Activated CD8-positive, alpha-beta T cell treated with anti-CD3 and anti-CD28 coated beads for 36 hours (primary cell): ENCODE measurements around the gene BICD1. TPM values are rescaled to one million over a fixed set of nuclear protein-coding genes. Genes with fewer than 3 reads are reported as not detected.

Experiments
- ATAC-seq: fragments of 200-7000 bp; cut with Tn5 transposase; one replicate; pipeline ENCODE4 v1.10.0; 2021; ENCODE audit warnings: mild to moderate bottlenecking, moderate library complexity
- CTCF ChIA-PET: fragments of 350-600 bp; sonication (Branson Sonifier 250); formaldehyde crosslinking; loops from one replicate; lab custom pipeline; 2021; ENCODE audit warnings: antibody characterized with exemption; lab: Charles Lee
- POLR2A ChIA-PET: fragments of 350-600 bp; sonication (Branson Sonifier 250); formaldehyde crosslinking; loops from one replicate; lab custom pipeline; 2021; ENCODE audit warnings: antibody characterized with exemption; lab: Charles Lee
- DNase-seq: peaks from one replicate; pipeline ENCODE4 v3.0.0-alpha.2; 2020
- H3K27ac Mint-ChIP-seq: one replicate; pipeline ENCODE4 v1.8.0; 2021; ENCODE audit warnings: mild to moderate bottlenecking, mixed read lengths
- H3K27me3 Mint-ChIP-seq: one replicate; pipeline ENCODE4 v1.8.0; 2021; ENCODE audit warnings: mixed read lengths
- H3K36me3 Mint-ChIP-seq: one replicate; pipeline ENCODE4 v1.8.0; 2021; ENCODE audit warnings: low read depth, mixed read lengths
- H3K4me1 Mint-ChIP-seq: one replicate; pipeline ENCODE4 v1.8.0; 2021; ENCODE audit warnings: low read depth, mixed read lengths
- H3K4me3 Mint-ChIP-seq: one replicate; pipeline ENCODE4 v1.8.0; 2021; ENCODE audit warnings: mild to moderate bottlenecking, moderate library complexity, mixed read lengths
- H3K9me3 Mint-ChIP-seq: one replicate; pipeline ENCODE4 v1.8.0; 2021; ENCODE audit warnings: mixed read lengths
- intact Hi-C: fragments of 100-400 bp; cut with micrococcal nuclease; formaldehyde crosslinking; loops from one replicate; pipeline ENCODE4 v1.10.0; 2022
- total RNA-seq, 2 experiments: library from RNA; stranded (reverse); gene quantifications; one replicate each; pipeline ENCODE4 v1.2.3, GENCODE V29; 2021
- TF ChIP-seq, protein P1 (sequence below): fragments of 200-600 bp; IDR thresholded peaks from one replicate; pipeline ENCODE4 v1.8.0; 2022; ENCODE audit warnings: antibody characterized with exemption, mild to moderate bottlenecking

Gene BICD1
- total RNA-seq, 2 experiments from 2014 or later: 12.5 to 13.2 TPM

DNA sequence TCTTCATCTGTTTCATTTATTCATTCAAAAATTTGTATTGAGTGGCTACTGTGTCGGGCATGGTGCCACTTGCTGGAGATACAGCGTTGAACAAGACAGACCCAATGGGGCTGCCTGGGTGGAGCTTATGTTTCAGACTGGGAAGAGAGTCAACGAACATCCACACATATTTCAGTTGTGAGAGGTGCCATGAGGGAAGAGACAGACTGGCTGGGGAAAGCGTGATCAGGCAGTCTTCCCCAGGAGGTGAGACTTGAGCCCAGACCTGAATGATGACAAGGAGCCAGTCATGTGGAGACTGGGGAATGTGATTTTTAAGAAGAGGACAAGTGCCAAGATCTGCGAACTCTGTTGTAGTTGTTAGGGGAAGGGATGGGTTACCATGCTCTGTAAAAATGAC, 12.2 kb downstream of the BICD1 start:
- Mint-ChIP-seq H3K9me3 (no peaks in the 10 kb centered on the region), H3K27me3 (no peaks in the 10 kb centered on the region), H3K4me1 (peaks cover 8% of the 10 kb centered on the region), H3K4me3 (no peak overlapping the region), H3K27ac (no peak overlapping the region), H3K36me3 (peaks cover 3% of the 10 kb centered on the region)
- ATAC-seq: no peak
- no peak for DNase-seq
- CTCF ChIA-PET: no interaction called here
- intact Hi-C loops: no loop called here
- TF ChIP-seq, protein P1, sequence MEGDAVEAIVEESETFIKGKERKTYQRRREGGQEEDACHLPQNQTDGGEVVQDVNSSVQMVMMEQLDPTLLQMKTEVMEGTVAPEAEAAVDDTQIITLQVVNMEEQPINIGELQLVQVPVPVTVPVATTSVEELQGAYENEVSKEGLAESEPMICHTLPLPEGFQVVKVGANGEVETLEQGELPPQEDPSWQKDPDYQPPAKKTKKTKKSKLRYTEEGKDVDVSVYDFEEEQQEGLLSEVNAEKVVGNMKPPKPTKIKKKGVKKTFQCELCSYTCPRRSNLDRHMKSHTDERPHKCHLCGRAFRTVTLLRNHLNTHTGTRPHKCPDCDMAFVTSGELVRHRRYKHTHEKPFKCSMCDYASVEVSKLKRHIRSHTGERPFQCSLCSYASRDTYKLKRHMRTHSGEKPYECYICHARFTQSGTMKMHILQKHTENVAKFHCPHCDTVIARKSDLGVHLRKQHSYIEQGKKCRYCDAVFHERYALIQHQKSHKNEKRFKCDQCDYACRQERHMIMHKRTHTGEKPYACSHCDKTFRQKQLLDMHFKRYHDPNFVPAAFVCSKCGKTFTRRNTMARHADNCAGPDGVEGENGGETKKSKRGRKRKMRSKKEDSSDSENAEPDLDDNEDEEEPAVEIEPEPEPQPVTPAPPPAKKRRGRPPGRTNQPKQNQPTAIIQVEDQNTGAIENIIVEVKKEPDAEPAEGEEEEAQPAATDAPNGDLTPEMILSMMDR: no peak
- POLR2A ChIA-PET: no interaction called here

DNA sequence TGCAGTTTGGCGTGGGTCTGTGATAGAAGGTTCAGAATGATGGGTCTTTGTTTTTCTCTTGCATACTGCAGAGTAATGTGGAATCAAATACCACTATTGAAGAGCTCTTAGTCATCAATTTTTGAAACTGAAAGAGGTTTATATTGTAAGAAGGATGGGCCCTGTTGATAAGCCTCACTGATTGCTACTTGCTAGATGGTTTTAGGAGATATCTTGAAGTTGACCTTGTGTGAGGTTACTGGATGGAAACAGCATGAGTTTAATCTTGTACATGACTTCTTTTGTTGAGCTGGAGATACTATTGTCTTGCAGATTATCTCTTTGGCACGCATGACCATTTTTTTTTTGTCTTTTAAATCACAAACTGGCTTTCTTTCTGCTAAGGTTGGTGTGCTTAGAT, 13.8 kb downstream of the BICD1 start:
- peak; percentile 64 for ATAC-seq
- TF ChIP-seq, protein P1: no peak

DNA sequence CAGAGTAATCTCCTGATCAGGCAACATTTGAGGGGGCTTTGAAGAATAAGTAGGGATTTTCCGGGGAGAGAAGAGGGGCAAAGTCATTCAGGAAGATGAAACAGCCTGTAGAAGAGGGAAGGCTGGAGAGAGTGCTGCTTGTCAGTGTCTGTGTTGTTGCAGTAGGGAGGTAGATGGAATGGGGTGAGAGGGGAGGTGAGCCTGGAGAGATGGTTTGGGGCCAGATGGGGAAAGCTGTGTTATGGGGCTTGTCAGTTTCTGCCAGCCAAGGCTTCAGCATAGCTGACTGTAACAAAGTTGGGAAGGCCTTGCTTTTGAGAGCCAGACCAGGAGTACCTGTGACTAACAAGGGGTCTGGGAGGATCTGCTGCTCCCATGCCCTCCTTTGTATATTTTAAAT, 18.0 kb downstream of the BICD1 start:
- no peaks in the 10 kb centered on the region for H3K27me3 Mint-ChIP-seq
- peaks cover 10% of the 10 kb centered on the region for H3K4me1 Mint-ChIP-seq
- ChIA-PET POLR2A (interaction anchor here (1.0 kb wide), 1 partner anchor 9 kb away, joined by 5 read pairs; no protein-coding TSS in a partner anchor), CTCF (no interaction called here)
- DNase-seq (no peak), ATAC-seq (no peak)
- H3K36me3 Mint-ChIP-seq: no peaks in the 10 kb centered on the region
- H3K4me3 Mint-ChIP-seq: no peak overlapping the region
- H3K27ac Mint-ChIP-seq: no peak overlapping the region
- H3K9me3 Mint-ChIP-seq: no peaks in the 10 kb centered on the region
- TF ChIP-seq, protein P1: no peak
- intact Hi-C loops: no loop called here

More for the DNA sequence above, 13.8 kb downstream of the BICD1 start:
- Mint-ChIP-seq H3K27me3 (no peaks in the 10 kb centered on the region), H3K36me3 (peaks cover 3% of the 10 kb centered on the region), H3K4me1 (peaks cover 8% of the 10 kb centered on the region), H3K4me3 (no peak overlapping the region), H3K27ac (no peak overlapping the region), H3K9me3 (no peaks in the 10 kb centered on the region)
- POLR2A ChIA-PET: interaction anchor here (1.0 to 1.5 kb wide), 3 partner anchors 13 to 14 kb away, joined by 4 to 5 read pairs (median 5); partner anchors contain the start of gene BICD1
- DNase-seq: no peak
- intact Hi-C loops: no loop called here
- CTCF ChIA-PET: interaction anchor here (0.8 kb wide), 1 partner anchor 13 kb away, joined by 3 read pairs; no protein-coding TSS in a partner anchor

DNA sequence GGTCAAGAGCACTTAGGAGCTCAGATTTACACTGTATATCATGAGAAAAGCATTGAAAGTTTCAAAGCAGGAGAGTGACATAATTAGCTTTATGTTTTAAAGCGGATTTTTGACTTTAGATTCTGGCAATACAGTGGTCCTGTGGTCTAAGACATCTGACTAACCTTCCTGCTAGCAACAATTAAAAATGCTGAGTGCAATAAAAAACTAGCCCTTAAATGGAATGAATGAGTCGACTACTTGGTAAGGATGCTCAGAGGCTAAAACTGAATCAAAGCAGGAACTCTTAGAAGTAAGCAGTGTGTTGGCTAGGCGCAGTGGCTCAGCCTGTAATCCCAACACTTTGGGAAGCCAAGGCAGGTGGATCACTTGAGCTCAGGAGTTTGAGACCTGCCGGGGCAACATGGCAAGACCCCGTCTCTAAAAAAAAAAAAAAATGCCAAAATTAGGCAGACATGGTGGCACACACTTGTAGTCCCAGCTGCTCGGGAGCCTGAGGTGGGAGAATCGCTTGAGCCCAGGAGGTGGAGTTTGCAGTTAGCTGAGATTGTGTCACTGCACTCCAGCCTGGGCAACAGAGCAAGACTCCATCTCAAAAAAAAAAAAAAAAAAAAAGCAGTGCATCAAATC, 18.9 kb downstream of the BICD1 start:
- CTCF ChIA-PET: interaction anchor here (0.8 kb wide), 1 partner anchor 33 kb away, joined by 3 read pairs; no protein-coding TSS in a partner anchor
- DNase-seq: no peak

DNA sequence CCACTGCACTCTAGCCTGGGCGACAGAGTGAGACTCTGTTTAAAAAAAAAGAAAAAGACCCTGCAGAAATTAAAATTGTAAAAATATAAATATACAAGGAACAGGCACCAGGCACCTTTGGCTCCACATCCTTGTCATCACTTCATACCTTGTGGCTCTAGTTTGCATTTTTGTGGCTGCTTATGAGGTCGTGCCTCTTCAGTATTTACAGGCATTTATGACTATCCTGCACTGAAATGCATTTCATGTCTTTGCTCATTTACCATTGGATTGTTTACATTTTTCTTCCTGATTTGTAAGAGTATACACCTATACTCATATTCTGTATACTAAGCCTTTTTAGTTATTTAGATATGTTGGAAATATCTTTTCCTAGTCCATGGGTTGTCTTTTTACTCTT, 20.1 kb downstream of the BICD1 start:
- TF ChIP-seq, protein P1: no peak
- Mint-ChIP-seq H3K27ac (no peak overlapping the region), H3K4me3 (no peak overlapping the region), H3K27me3 (no peaks in the 10 kb centered on the region), H3K4me1 (peaks cover 4% of the 10 kb centered on the region), H3K36me3 (no peaks in the 10 kb centered on the region), H3K9me3 (no peaks in the 10 kb centered on the region)
- no peak for DNase-seq
- intact Hi-C loops: no loop called here
- POLR2A ChIA-PET: interaction anchor here (1.2 kb wide), 1 partner anchor 19 kb away, joined by 3 read pairs; no protein-coding TSS in a partner anchor
- no peak for ATAC-seq
- CTCF ChIA-PET: no interaction called here

More for the DNA sequence above, 18.9 kb downstream of the BICD1 start:
- no peaks in the 10 kb centered on the region for H3K36me3 Mint-ChIP-seq
- no peak overlapping the region for H3K4me3 Mint-ChIP-seq
- TF ChIP-seq, protein P1: no peak
- POLR2A ChIA-PET: interaction anchor here (1.0 to 1.2 kb wide), 2 partner anchors 8 to 18 kb away, joined by 3 to 5 read pairs; no protein-coding TSS in a partner anchor
- no peaks in the 10 kb centered on the region for H3K27me3 Mint-ChIP-seq
- H3K27ac Mint-ChIP-seq: no peak overlapping the region
- ATAC-seq: no peak
- no peaks in the 10 kb centered on the region for H3K9me3 Mint-ChIP-seq
- peaks cover 4% of the 10 kb centered on the region for H3K4me1 Mint-ChIP-seq
- intact Hi-C loops: no loop called here
